GM12872 (cell line): ENCODE results near the gene TCF12.

Experiments used
- CTCF ChIP-seq: IDR thresholded peaks from 3 replicates; pipeline ENCODE4 v1.5.1; 2011; ENCODE audit warnings: low read depth, mild to moderate bottlenecking, low read length, moderate library complexity; ENCODE audit not compliant: insufficient read depth

Gene TCF12

GRCh38 chr15:57086857-57087427 lies 168.5 kb downstream of the TCF12 start:
- TF ChIP-seq CTCF, result no peak

GRCh38 chr15:57089815-57090495 lies 171.5 kb downstream of the TCF12 start:
- no peak for TF ChIP-seq CTCF

GRCh38 chr15:57090496-57090859 lies 172.0 kb downstream of the TCF12 start:
- TF ChIP-seq CTCF, result no peak

GRCh38 chr15:57091636-57092035 lies 173.2 kb downstream of the TCF12 start:
- TF ChIP-seq CTCF, result no peak

- no peak for TF ChIP-seq CTCF
These were observed 173.8 kb downstream of the TCF12 start for GRCh38 chr15:57092252-57092651.

GRCh38 chr15:57094321-57095257 lies 176.1 kb downstream of the TCF12 start:
- TF ChIP-seq CTCF, result no peak

GRCh38 chr15:57095896-57096295 lies 177.5 kb downstream of the TCF12 start:
- TF ChIP-seq CTCF, result no peak
